AG04449 (cell line): ENCODE results near the gene CASTOR2.

Source experiments
- CTCF ChIA-PET: fragments of 350-600 bp; formaldehyde crosslinking; extraction: SDS; loops from one replicate; lab custom pipeline; 2021; ENCODE audit warnings: antibody characterized with exemption; lab: Yijun Ruan, JAX
- POLR2A ChIA-PET: fragments of 400-600, 350-600 bp; formaldehyde crosslinking; extraction: SDS; loops from one replicate; lab custom pipeline; 2020; ENCODE audit warnings: antibody characterized with exemption, inconsistent platforms; lab: Yijun Ruan, JAX
- DNase-seq: peaks from one replicate; pipeline ENCODE4 v3.0.0-alpha.2; 2010; ENCODE audit warnings: low read depth, low spot score
- H3K4me3 ChIP-seq: 2 replicates; pipeline ENCODE4 v1.5.1; 2011; ENCODE audit warnings: low read depth, mild to moderate bottlenecking, control low read depth, low read length
- CTCF ChIP-seq: IDR thresholded peaks from one replicate; pipeline ENCODE4 v1.5.1; 2011; ENCODE audit warnings: mild to moderate bottlenecking, moderate library complexity, low read length, control low read depth, inconsistent platforms; ENCODE audit not compliant: insufficient read depth; ENCODE audit errors: missing control alignments

The CASTOR2 gene

DNA sequence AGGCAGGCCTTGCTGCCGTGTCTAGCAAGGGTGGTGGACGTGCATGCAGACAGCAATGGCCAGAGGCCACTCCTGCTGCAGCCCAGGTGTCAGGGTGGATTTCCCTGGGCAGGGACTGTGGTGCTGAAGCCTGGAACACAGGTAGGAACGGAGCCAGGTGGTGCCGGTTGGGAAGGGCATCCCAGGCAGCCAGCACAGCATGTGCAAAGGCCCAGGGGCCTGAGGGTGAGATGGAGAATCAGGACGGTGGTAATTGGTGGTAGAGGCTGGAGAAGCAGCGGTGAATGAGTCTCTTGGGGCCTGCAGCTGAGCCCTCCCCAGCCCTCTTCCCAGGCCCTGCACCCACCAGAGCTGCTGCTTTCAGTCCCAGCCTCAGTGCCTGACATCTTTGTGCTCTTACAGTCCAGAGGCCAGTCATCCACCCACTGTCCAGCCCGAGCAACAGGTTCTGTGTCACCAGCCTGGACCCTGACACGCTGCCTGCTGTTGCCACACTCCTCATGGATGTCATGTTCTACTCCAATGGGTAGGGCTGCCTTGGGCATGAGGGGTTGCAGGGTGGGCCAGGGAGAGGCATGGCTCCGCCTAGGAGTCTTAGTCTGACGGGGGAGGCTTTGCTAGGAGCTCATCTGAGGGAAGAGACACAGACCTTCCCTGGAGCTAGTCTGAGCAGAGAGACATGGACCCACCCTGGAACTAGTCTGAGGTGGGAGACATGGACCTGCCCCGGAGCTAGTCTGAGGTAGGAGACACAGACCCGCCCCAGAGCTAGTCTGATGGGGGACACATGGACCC is 54.3 kb downstream of the CASTOR2 start:
- no peak for TF ChIP-seq CTCF
- ChIA-PET CTCF (interaction anchor here (1.0 kb wide), 1 partner anchor 26 kb away, joined by 3 read pairs; no protein-coding TSS in a partner anchor), POLR2A (no interaction called here)
- no peak overlapping the region for H3K4me3 ChIP-seq
- DNase-seq = no peak

- no peak overlapping the region for H3K4me3 ChIP-seq
- no peak for TF ChIP-seq CTCF
- CTCF ChIA-PET = interaction anchor here (1.0 kb wide), 1 partner anchor 25 kb away, joined by 3 read pairs; no protein-coding TSS in a partner anchor
- no peak for DNase-seq
- POLR2A ChIA-PET = no interaction called here
Measured at GRCh38 chr7:75019800-75020199, 55.3 kb downstream of the CASTOR2 start.

- CTCF ChIA-PET = interaction anchor here (0.7 kb wide), 1 partner anchor 22 kb away, joined by 3 read pairs; no protein-coding TSS in a partner anchor
- no peak overlapping the region for H3K4me3 ChIP-seq
- POLR2A ChIA-PET = no interaction called here
- no peak for TF ChIP-seq CTCF
- DNase-seq = no peak
Measured at GRCh38 chr7:75024922-75025321, 60.4 kb downstream of the CASTOR2 start.

DNA sequence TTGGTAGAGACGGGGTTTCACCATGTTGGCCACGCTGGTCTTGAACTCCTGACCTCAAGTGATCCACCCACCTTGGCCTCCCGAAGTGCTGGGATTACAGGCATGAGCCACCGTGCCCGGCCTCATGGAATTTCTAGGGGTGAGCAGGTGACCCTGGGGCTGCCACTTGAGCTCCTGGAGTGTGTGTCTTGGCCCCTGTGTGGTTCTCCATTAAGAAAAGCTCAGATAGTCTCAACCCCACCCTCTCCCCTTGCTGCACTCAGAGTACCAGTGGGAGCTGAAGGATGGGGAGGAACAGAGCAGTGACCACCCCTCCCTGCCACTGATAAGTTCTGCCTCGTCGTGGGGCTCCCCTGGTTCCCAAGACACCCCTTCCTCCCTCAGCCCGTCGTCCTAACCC is 63.8 kb downstream of the CASTOR2 start:
- POLR2A ChIA-PET = no interaction called here
- DNase-seq = no peak
- H3K4me3 ChIP-seq = no peak overlapping the region
- CTCF ChIA-PET = interaction anchor here (1.3 to 1.9 kb wide), 2 partner anchors 18 to 21 kb away, joined by 5 to 6 read pairs; no protein-coding TSS in a partner anchor
- TF ChIP-seq CTCF = no peak

- CTCF ChIA-PET = interaction anchor here (0.7 to 9.5 kb wide), 2 partner anchors 12 to 482 kb away, joined by 3 to 70 read pairs; no protein-coding TSS in a partner anchor
- POLR2A ChIA-PET = interaction anchor here (0.6 kb wide), 1 partner anchor 44 kb away, joined by 3 read pairs; no protein-coding TSS in a partner anchor
- peak; percentile 16 for TF ChIP-seq CTCF
- H3K4me3 ChIP-seq = no peak overlapping the region
- DNase-seq = no peak
Measured at GRCh38 chr7:75033064-75033463, 68.6 kb downstream of the CASTOR2 start.

DNA sequence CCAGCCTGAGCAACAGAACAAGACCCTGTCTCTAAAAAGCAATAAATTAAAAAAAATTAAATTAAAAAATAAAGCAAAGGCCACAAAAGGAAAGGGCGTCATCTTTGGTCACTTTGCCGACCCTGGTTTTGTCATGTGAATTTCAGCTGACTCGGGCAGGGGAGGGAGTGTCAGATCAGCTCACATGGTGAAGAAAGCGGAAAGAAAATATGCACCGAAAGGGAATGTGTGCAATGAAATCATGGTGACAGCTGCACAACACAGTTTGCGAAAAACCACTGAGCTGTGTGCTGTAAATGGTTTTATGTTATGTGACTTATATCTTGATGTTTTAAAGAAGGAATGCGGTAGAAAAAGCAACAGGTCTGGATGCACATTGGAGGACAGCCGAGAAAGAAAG is 69.3 kb downstream of the CASTOR2 start:
- ChIA-PET POLR2A (no interaction called here), CTCF (interaction anchor here (0.7 to 9.5 kb wide), 2 partner anchors 12 to 27 kb away, joined by 3 to 70 read pairs; no protein-coding TSS in a partner anchor)
- H3K4me3 ChIP-seq = no peak overlapping the region
- DNase-seq = no peak
- no peak for TF ChIP-seq CTCF
